ENCODE results near the gene ANTXR2. TPM values are rescaled to one million over a fixed set of nuclear protein-coding genes. Genes with fewer than 3 reads are reported as not detected.

Gene ANTXR2
- polyA plus RNA-seq, 1 of the 3 experiments (the other 2 are of a cell fraction), result 48.8 TPM

- Histone ChIP-seq H4K20me1 (ENCODE audit: insufficient read depth) (no peaks in the 10 kb centered on the region), H3K4me3 (ENCODE audit: low read depth in 2 of 2, low read length in 1 of 2) (no peak overlapping the region), H3K36me3 (replicated peaks in 1 of 2; ENCODE audit: control insufficient read depth in 1 of 2, insufficient read depth in 2 of 2, low read length in 1 of 2) (no peaks in the 10 kb centered on the region), H3K9me3 (no peaks in the 10 kb centered on the region), H3K4me1 (ENCODE audit: control insufficient read depth in 1 of 2, insufficient read depth in 2 of 2, low read depth in 1 of 2, low read length in 1 of 2) (no peaks in the 10 kb centered on the region), H3F3A (replicated peaks; ENCODE audit: insufficient read depth) (no peaks in the 10 kb centered on the region), H3K4me2 (no peak overlapping the region), H3K79me2 (ENCODE audit: insufficient read depth) (no peaks in the 10 kb centered on the region), H2AFZ (ENCODE audit: low read depth) (no peak overlapping the region), H3K27me3 (ENCODE audit: insufficient read depth) (no peaks in the 10 kb centered on the region), H3K27ac (ENCODE audit: low read depth in 2 of 2, low read length in 1 of 2) (no peak overlapping the region), H3K9me2 (no peaks in the 10 kb centered on the region), H3K9ac (no peak overlapping the region)
- POLR2A ChIA-PET, result no interaction called here
- CTCF ChIA-PET, result interaction anchor here (1.4 kb wide), 1 partner anchor 11 kb away, joined by 3 read pairs; no protein-coding TSS in a partner anchor
- no peak for TF ChIP-seq EZH2phosphoT487 (IDR thresholded peaks at IDR 0.05; ENCODE audit: borderline replicate concordance, low read depth)
- TF ChIP-seq USF2 (IDR thresholded peaks at IDR 0.05; ENCODE audit: borderline replicate concordance, low read depth, low read length), result no peak
- TF ChIP-seq SMC3 (IDR thresholded peaks at IDR 0.05; ENCODE audit: low read depth, low read length), result no peak
- no peak for TF ChIP-seq MEF2A (IDR thresholded peaks at IDR 0.05; ENCODE audit: borderline replicate concordance, low read depth)
- DNase-seq, result no peak
These were observed 191.6 kb downstream of the ANTXR2 start for GRCh38 chr4:79881407-79881806.

DNA sequence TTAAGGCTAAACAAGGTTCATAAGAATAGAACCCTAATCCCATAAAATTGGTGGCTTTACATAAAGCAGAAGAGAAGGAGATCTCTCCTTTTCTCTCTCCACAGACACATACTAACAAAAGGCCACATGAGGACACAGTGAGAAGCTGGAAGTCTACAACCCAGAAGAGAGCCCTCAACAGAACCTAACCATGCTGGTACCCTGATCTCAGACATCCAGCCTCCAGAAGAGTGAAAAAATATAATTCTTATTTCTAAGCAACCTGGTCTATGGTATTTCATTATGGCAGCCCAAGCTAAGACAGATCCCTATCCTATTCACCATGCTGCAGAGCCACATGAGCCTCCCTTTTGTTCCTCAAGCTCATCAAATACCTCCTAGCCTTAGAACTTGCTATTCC lies 195.5 kb downstream of the ANTXR2 start:
- Histone ChIP-seq H2AFZ (ENCODE audit: low read depth) (no peak overlapping the region), H3K9me2 (no peaks in the 10 kb centered on the region), H3F3A (replicated peaks; ENCODE audit: insufficient read depth) (no peaks in the 10 kb centered on the region), H3K36me3 (replicated peaks in 1 of 2; ENCODE audit: control insufficient read depth in 1 of 2, insufficient read depth in 2 of 2, low read length in 1 of 2) (no peaks in the 10 kb centered on the region), H3K27ac (ENCODE audit: low read depth in 2 of 2, low read length in 1 of 2) (no peak overlapping the region), H3K27me3 (ENCODE audit: insufficient read depth) (no peaks in the 10 kb centered on the region), H4K20me1 (ENCODE audit: insufficient read depth) (no peaks in the 10 kb centered on the region), H3K79me2 (ENCODE audit: insufficient read depth) (no peaks in the 10 kb centered on the region), H3K9ac (no peak overlapping the region), H3K4me2 (no peak overlapping the region), H3K4me1 (ENCODE audit: control insufficient read depth in 1 of 2, insufficient read depth in 2 of 2, low read depth in 1 of 2, low read length in 1 of 2) (peaks cover 3 to 4% of the 10 kb centered on the region in 2 experiments; a peak in 2 of 4 replicates), H3K4me3 (ENCODE audit: low read depth in 2 of 2, low read length in 1 of 2) (no peak overlapping the region), H3K9me3 (no peaks in the 10 kb centered on the region)
- CTCF ChIA-PET, result interaction anchor here (0.5 kb wide), 1 partner anchor 118 kb away, joined by 3 read pairs; no protein-coding TSS in a partner anchor
- no peak for TF ChIP-seq JUND (IDR thresholded peaks at IDR 0.05)
- TF ChIP-seq FOXJ3 (CRISPR knock-in tag; IDR thresholded peaks at IDR 0.05), result no peak
- DNase-seq, result no peak
- POLR2A ChIA-PET, result no interaction called here

DNA sequence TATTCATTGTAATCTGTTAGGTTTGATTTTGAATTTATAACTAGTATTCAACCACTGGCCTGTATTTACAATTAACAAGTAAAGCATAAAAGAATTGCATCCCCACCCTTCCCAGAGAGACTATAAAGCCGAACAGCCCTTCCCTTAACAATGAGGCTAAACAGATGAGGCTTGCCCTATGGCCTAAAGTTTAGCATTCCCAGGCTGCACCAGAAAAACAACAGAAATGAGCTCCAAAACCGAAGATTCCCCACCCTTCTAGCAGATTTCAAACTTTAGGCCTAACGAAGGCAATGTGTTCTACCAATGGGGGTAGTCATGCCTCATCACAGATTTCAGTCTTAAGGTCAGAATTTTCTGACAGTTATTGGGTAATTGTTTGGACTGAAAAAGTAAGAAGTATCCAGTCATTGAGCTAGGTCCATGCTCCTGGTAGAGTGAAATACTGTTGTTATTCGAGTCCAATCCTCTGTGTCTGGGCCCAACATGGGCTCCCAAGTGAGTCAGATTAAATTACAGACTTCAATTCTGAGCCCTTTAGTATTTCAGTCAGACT lies 197.6 kb downstream of the ANTXR2 start:
- ChIA-PET POLR2A (no interaction called here), CTCF (no interaction called here)
- H3K27me3 ChIP-seq (ENCODE audit: insufficient read depth), result no peaks in the 10 kb centered on the region

More for the DNA sequence above, 197.6 kb downstream of the ANTXR2 start:
- Histone ChIP-seq H3K9me2 (0 out of 2 replicates have a peak, but pooled peaks cover 3% of the 10 kb centered on the region), H3K9me3 (no peaks in the 10 kb centered on the region), H4K20me1 (ENCODE audit: insufficient read depth) (no peaks in the 10 kb centered on the region), H3K4me2 (no peak overlapping the region), H2AFZ (ENCODE audit: low read depth) (no peak overlapping the region), H3K4me1 (ENCODE audit: control insufficient read depth in 1 of 2, insufficient read depth in 2 of 2, low read depth in 1 of 2, low read length in 1 of 2) (peaks cover 3 to 4% of the 10 kb centered on the region in 2 experiments; a peak in 2 of 4 replicates), H3K79me2 (ENCODE audit: insufficient read depth) (no peaks in the 10 kb centered on the region), H3K27ac (ENCODE audit: low read depth in 2 of 2, low read length in 1 of 2) (no peak overlapping the region), H3K4me3 (ENCODE audit: low read depth in 2 of 2, low read length in 1 of 2) (no peak overlapping the region), H3K9ac (no peak overlapping the region), H3F3A (replicated peaks; ENCODE audit: insufficient read depth) (no peaks in the 10 kb centered on the region), H3K36me3 (replicated peaks in 1 of 2; ENCODE audit: control insufficient read depth in 1 of 2, insufficient read depth in 2 of 2, low read length in 1 of 2) (no peaks in the 10 kb centered on the region)
- TF ChIP-seq MEF2A (IDR thresholded peaks at IDR 0.05; ENCODE audit: borderline replicate concordance, low read depth), result no peak
- no peak for DNase-seq
- WGBS (ENCODE audit: low lambda C conversion rate), result 73% methylated on average over 4 of the region's 4 CpGs
